ENCODE results near the gene HLA-DOA.

- TF ChIP-seq, protein P1, sequence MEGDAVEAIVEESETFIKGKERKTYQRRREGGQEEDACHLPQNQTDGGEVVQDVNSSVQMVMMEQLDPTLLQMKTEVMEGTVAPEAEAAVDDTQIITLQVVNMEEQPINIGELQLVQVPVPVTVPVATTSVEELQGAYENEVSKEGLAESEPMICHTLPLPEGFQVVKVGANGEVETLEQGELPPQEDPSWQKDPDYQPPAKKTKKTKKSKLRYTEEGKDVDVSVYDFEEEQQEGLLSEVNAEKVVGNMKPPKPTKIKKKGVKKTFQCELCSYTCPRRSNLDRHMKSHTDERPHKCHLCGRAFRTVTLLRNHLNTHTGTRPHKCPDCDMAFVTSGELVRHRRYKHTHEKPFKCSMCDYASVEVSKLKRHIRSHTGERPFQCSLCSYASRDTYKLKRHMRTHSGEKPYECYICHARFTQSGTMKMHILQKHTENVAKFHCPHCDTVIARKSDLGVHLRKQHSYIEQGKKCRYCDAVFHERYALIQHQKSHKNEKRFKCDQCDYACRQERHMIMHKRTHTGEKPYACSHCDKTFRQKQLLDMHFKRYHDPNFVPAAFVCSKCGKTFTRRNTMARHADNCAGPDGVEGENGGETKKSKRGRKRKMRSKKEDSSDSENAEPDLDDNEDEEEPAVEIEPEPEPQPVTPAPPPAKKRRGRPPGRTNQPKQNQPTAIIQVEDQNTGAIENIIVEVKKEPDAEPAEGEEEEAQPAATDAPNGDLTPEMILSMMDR (IDR thresholded peaks at IDR 0.05; ENCODE audit: low read depth, low read length), result no peak
- TF ChIP-seq EZH2phosphoT487 (IDR thresholded peaks at IDR 0.05; ENCODE audit: low read depth), result no peak
Observed at GRCh38 chr6:33040157-33040556, 30.8 kb upstream of the HLA-DOA start.
